AG09319 (cell line): Measurements from ENCODE around the gene EZR.

Experiments
- DNase-seq: peaks from one replicate; pipeline ENCODE4 v3.0.0-alpha.2; 2010; ENCODE audit warnings: low read depth; ENCODE audit errors: extremely low read depth
- CTCF ChIP-seq: IDR thresholded peaks from 2 replicates; pipeline ENCODE4 v1.5.1; 2011; ENCODE audit warnings: low read depth, mild to moderate bottlenecking, inconsistent platforms, low read length, moderate library complexity

Gene EZR

DNA sequence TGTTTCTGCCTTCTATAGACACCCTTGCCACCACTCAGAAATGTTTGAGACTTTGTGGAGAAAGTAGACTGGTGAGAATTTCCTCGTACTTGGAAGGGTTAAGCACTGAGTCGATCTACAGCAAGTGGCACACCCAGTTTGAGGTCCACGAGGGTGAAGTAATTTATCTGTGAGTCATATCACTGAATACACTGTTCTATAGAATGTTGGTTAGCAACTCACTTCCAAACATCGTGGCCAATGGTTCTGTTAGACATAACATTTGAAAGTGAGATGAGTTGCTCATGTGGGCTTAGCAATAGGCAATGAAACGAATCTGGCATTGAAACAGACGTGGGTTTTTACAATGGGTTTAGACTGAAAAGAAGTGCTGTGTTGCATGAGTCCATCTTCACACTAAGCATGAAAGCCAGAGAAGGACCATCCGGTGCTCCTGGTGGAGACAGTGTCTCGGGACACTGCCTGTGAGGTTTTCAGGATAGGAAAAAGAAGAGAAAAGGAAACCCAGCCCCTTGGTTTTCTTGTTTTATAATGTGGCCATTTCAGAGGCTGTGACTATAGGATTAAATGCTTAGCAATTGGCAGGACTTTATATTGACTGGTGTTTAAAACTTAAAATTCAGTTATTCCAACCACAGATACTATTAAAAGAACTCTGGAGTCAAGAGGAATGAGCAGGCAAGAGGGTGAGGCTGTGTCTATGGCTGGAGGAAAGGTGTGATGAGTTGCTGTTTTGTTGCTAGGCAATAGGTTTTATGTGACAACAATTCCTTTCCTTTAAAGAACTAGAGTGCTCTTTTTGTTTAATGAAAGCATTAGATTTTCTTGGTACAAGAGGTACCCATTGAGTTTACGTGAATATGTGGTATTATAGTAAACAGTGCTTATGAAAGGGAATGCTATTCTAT lies 31.0 kb upstream of the EZR start:
- DNase-seq, result no peak

DNA sequence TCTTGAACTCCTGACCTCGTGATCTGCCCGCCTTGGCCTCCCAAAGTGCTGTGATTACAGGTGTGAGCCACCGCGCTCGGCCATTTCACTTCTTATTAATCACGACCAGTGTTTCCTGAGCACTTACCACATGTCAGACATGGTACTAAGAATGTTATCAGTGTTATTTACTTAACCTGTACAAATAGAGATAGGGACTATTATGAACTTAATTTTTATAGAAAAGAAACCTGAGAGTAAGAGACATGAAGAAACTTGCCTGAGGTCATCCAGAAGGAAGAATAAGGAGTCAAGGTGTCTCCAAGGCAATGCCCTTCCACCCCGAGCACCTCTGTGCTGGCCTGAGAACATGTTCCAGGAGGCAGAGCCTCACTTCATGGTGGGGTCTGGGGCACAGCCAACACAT lies 29.3 kb upstream of the EZR start:
- DNase-seq, result no peak
- TF ChIP-seq CTCF, result no peak

More for the DNA sequence above, 31.0 kb upstream of the EZR start:
- TF ChIP-seq CTCF, result no peak

- no peak for DNase-seq
- no peak for TF ChIP-seq CTCF
Measured at GRCh38 chr6:158847786-158848185, 28.6 kb upstream of the EZR start.

DNA sequence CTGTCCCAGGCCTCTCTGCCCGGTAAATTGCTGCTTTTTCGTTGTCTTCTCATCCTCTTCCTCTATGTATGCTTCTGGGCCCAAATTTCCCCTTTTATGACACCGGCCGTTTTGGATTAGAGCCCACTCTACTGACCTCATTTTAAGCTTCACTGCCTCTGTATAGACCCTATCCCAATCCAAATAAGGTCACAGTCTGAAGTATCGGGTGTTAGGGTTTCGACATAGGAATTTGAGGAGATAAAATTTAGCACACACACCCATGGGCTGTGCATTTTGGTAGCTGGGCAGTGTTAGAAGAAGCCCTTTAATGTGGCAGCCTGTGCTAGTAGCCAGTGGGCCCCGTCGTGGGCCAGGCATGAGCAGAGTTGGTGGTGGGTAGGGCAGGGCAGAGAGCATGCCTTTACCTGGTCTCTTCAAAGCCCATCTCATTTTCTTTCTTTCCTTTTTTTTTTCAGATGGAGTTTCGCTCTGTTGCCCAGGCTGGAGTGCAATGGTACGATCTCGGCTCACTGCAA lies 27.9 kb upstream of the EZR start:
- DNase-seq, result no peak
- no peak for TF ChIP-seq CTCF

DNA sequence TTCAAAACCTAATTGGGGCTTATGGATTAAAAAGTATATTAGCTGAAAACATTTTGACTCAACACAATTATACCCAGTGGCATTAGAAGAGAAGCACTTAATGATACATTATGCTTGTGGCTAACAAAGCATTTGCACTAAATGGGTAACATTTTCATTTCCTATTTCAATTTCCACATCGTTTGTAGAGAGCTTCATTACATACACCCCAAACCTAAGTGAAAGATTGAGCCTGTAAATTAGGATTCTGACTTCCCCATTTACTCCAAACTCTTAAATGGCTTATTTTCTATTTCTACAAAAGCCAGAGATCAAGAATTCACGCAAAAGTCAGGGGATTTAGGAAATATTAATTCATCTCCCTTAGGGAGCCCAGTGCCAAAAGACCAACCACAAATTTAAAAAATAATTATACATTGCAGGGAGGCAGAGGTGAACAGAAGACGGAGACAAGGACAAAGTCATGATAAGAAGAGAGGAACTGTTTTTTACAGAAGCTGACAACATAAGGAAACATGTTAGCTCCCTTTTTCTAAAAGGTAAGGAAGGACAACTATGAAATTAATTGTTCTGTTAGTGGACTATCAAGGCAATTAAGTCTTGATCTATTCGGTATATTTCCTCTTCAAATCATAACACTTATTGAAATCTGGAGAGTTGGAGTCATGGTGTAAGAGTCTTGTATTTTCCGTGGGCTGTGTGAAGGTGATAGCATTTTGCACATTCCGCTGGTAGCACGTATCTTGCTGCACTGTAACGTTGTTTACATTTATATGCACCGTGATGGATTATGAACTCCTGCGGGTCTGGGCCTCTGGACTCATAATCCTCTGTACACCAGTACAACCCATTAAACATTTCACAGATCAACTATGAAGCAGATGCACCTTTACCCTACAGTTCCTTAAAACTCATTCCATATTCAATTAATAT lies 24.8 kb upstream of the EZR start:
- no peak for DNase-seq
- no peak for TF ChIP-seq CTCF

DNA sequence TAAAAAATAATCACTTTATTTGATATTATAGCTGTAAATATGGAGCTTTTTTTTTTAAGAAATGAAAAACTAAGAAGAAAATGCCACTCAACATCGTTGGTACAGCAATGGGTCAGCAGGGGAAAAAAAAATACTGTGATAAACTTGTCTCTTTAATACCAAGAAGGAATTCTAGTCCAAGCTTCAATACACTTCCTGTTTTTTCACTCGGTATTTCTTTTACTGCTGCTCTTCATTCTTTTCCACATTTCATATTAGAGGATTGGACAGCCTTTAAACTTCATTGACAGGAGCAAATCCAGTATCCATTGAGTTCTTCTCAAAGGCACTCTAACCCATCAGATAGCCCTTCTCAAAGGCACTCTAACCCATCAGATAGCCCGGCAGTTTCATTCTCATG lies 22.2 kb upstream of the EZR start:
- no peak for DNase-seq
- TF ChIP-seq CTCF, result no peak

DNA sequence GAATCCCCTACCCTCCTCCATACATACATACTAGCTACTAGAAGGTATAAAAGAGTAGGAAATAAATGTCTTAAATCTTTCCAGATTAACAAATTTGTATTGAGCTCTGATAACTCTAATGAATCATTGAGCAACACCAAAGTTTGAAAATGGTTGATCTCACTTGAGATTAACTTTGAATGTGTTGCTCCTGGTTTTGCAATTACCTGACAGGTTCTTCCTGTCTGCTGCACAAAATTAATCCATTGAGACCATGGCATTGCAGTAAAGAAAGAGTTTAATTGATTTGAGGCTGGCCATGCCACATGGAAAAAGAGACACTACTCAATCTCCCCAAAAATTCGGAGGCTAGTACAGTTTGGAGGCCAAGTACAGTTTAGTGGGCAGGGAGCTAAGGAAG lies 21.3 kb upstream of the EZR start:
- no peak for DNase-seq
- no peak for TF ChIP-seq CTCF
